GM21515 (cell line): ENCODE measurements around the gene CACNA1C.

Experiments
- ATAC-seq: cut with Tn5 transposase; IDR thresholded peaks from one replicate; pipeline ENCODE4 v1.9.1; 2021; ENCODE audit not compliant: unreplicated experiment

The CACNA1C gene

GRCh38 chr12:2312175-2312574 is 259.4 kb downstream of the CACNA1C start:
- ATAC-seq = no peak

GRCh38 chr12:2312770-2313169 is 260.0 kb downstream of the CACNA1C start:
- no peak for ATAC-seq

GRCh38 chr12:2314492-2314891 is 261.7 kb downstream of the CACNA1C start:
- ATAC-seq = no peak

- ATAC-seq = no peak
These were observed 265.0 kb downstream of the CACNA1C start for GRCh38 chr12:2317772-2318171.

- no peak for ATAC-seq
These were observed 265.5 kb downstream of the CACNA1C start for GRCh38 chr12:2318286-2318685.

- no peak for ATAC-seq
These were observed 266.3 kb downstream of the CACNA1C start for GRCh38 chr12:2319136-2319535.

GRCh38 chr12:2319737-2320506 is 267.1 kb downstream of the CACNA1C start:
- ATAC-seq = no peak

- no peak for ATAC-seq
These were observed 268.1 kb downstream of the CACNA1C start for GRCh38 chr12:2320841-2321240.

- no peak for ATAC-seq
These were observed 269.9 kb downstream of the CACNA1C start for GRCh38 chr12:2322554-2323120.

GRCh38 chr12:2323532-2324255 is 270.9 kb downstream of the CACNA1C start:
- ATAC-seq = no peak

GRCh38 chr12:2324387-2324786 is 271.6 kb downstream of the CACNA1C start:
- ATAC-seq = no peak

GRCh38 chr12:2325519-2325918 is 272.7 kb downstream of the CACNA1C start:
- no peak for ATAC-seq

- no peak for ATAC-seq
These were observed 273.7 kb downstream of the CACNA1C start for GRCh38 chr12:2326470-2326869.

GRCh38 chr12:2328661-2329060 is 275.9 kb downstream of the CACNA1C start:
- ATAC-seq = no peak

GRCh38 chr12:2329661-2330210 is 276.9 kb downstream of the CACNA1C start:
- no peak for ATAC-seq

- ATAC-seq = no peak
These were observed 279.4 kb downstream of the CACNA1C start for GRCh38 chr12:2332236-2332635.

- no peak for ATAC-seq
These were observed 280.2 kb downstream of the CACNA1C start for GRCh38 chr12:2332947-2333346.

GRCh38 chr12:2333491-2334195 is 280.9 kb downstream of the CACNA1C start:
- ATAC-seq = no peak

- ATAC-seq = no peak
These were observed 281.5 kb downstream of the CACNA1C start for GRCh38 chr12:2334271-2334670.

- ATAC-seq = no peak
These were observed 281.9 kb downstream of the CACNA1C start for GRCh38 chr12:2334689-2335088.

- no peak for ATAC-seq
These were observed 282.3 kb downstream of the CACNA1C start for GRCh38 chr12:2335109-2335508.
